ENCODE data around the gene SART3. TPM values are rescaled to one million over a fixed set of nuclear protein-coding genes. Genes with fewer than 3 reads are reported as not detected.

SART3 gene
- total and polyA plus RNA-seq, 2 of the 4 experiments (the other 2 are of a cell fraction), result 22.6 to 37.8 TPM

GRCh38 chr12:108491256-108491655 lies 69.7 kb downstream of the SART3 start:
- dilution Hi-C loops (cut with HindIII; ENCODE audit: low sequenced_read_pairs, unreplicated experiment), result no loop called here
- WGBS, 2 experiments (ENCODE audit: extremely low coverage in 2 of 2, insufficient read length in 1 of 2), result no CpG with 5 or more reads among the region's 2 CpGs
- Histone ChIP-seq H4K8ac (ENCODE audit: low read depth in 2 of 2, low read length in 2 of 2) (no peak overlapping the region), H2BK20ac (ENCODE audit: low read depth, low read length) (no peak overlapping the region), H4K20me1 (ENCODE audit: insufficient read depth, low read length) (no peaks in the 10 kb centered on the region), H3K36me3 (ENCODE audit: control insufficient read depth, insufficient read depth, low read length) (no peaks in the 10 kb centered on the region), H3K9me1 (ENCODE audit: insufficient read depth, low read length) (peaks cover 2% of the 10 kb centered on the region; the same call in 1 of the 2 replicates), H3K4me3 (ENCODE audit: insufficient read depth, low read depth, low read length) (no peak overlapping the region), H2AFZ (replicated peaks; ENCODE audit: low read length, poor library complexity) (no peak overlapping the region), H3K23ac (ENCODE audit: low read depth, low read length) (no peak overlapping the region), H3K27me3 (ENCODE audit: control insufficient read depth, insufficient read depth, low read length) (no peaks in the 10 kb centered on the region; the same call in 1 of the 2 replicates), H2BK15ac (ENCODE audit: low read depth, low read length) (no peak overlapping the region), H2AK5ac (ENCODE audit: low read depth, low read length) (no peak overlapping the region), H2BK5ac (ENCODE audit: low read depth, low read length, poor library complexity, severe bottlenecking) (no peak overlapping the region), H3K4me1 (ENCODE audit: control insufficient read depth, insufficient read depth, low read length) (no peaks in the 10 kb centered on the region), H3K27ac (ENCODE audit: insufficient read depth, low read length) (no peak overlapping the region), H3K9ac (ENCODE audit: low read depth, low read length) (no peak overlapping the region), H3K4ac (ENCODE audit: low read depth, low read length) (no peak overlapping the region), H4K91ac (ENCODE audit: insufficient read depth, low read depth, low read length) (no peak overlapping the region), H2AK9ac (replicated peaks; ENCODE audit: low read depth, low read length, poor library complexity) (no peak overlapping the region), H3K4me2 (ENCODE audit: low read depth, low read length) (no peak overlapping the region), H4K5ac (ENCODE audit: low read depth, low read length) (no peak overlapping the region), H3K9me3 (ENCODE audit: control insufficient read depth, insufficient read depth, low read length) (no peaks in the 10 kb centered on the region), H3K14ac (replicated peaks; ENCODE audit: low read depth, low read length) (no peak overlapping the region), H3K79me1 (ENCODE audit: low read depth in 1 of 2, low read length in 2 of 2) (no peaks in the 10 kb centered on the region), H2BK120ac (ENCODE audit: low read depth, low read length) (no peak overlapping the region), H3K18ac (ENCODE audit: low read depth, low read length) (no peak overlapping the region), H3K56ac (ENCODE audit: extremely low read depth, insufficient read depth, low read length) (no peak overlapping the region)
- no peak for DNase-seq
- ChIA-PET POLR2A (ENCODE audit: unreplicated experiment) (no interaction called here), CTCF (no interaction called here)
- no peak for ATAC-seq (ENCODE audit: low read depth)
- in situ Hi-C loops (cut with MboI; ENCODE audit: low sequenced_read_pairs), result no loop called here
- no TSS peak for BruUV-seq (replicated peaks)
- TF ChIP-seq CHD1 (IDR thresholded peaks at IDR 0.05; ENCODE audit: low read depth, low read length) (no peak), FOS (IDR thresholded peaks at IDR 0.05; ENCODE audit: low read depth, low read length) (no peak), CTCF (conservative IDR thresholded peaks at IDR 0.05; ENCODE audit: low read depth, low read length) (no peak), USF2 (IDR thresholded peaks at IDR 0.05; ENCODE audit: low read depth, low read length) (no peak), MXI1 (IDR thresholded peaks at IDR 0.05; ENCODE audit: borderline replicate concordance, low read depth, low read length) (no peak), MAFK (IDR thresholded peaks at IDR 0.05; ENCODE audit: low read depth, low read length) (no peak), BHLHE40 (IDR thresholded peaks at IDR 0.05; ENCODE audit: low read depth, low read length) (no peak), RCOR1 (IDR thresholded peaks at IDR 0.05; ENCODE audit: insufficient replicate concordance, low read length) (no peak), RAD21 (IDR thresholded peaks at IDR 0.05; ENCODE audit: low read length) (no peak), ELK1 (IDR thresholded peaks at IDR 0.05; ENCODE audit: borderline replicate concordance, low read depth, low read length) (no peak), CEBPB (IDR thresholded peaks at IDR 0.05; ENCODE audit: low read depth, low read length) (no peak), NFE2L2 (IDR thresholded peaks at IDR 0.05; ENCODE audit: low read depth, low read length) (no peak), RFX5 (IDR thresholded peaks at IDR 0.05; ENCODE audit: low read depth, low read length) (no peak), POLR2A (IDR thresholded peaks at IDR 0.05; ENCODE audit: low read depth, low read length) (no peak), MAZ (IDR thresholded peaks at IDR 0.05; ENCODE audit: borderline replicate concordance, low read depth, low read length) (no peak), SMC3 (IDR thresholded peaks at IDR 0.05; ENCODE audit: low read depth, low read length) (no peak)
- intact Hi-C loops (cut with micrococcal nuclease), result no loop called here

Data from IMR-90 (cell line).